Activated CD8-positive, alpha-beta T cell treated with anti-CD3 and anti-CD28 coated beads for 36 hours (primary cell): ENCODE measurements around the gene CLCN7. TPM values are rescaled to one million over a fixed set of nuclear protein-coding genes. Genes with fewer than 3 reads are reported as not detected.

ENCODE experiments used
- ATAC-seq: fragments of 200-7000 bp; cut with Tn5 transposase; one replicate; pipeline ENCODE4 v1.10.0; 2021; ENCODE audit warnings: mild to moderate bottlenecking, moderate library complexity
- CTCF ChIA-PET: fragments of 350-600 bp; sonication (Branson Sonifier 250); formaldehyde crosslinking; loops from one replicate; lab custom pipeline; 2021; ENCODE audit warnings: antibody characterized with exemption; lab: Charles Lee
- POLR2A ChIA-PET: fragments of 350-600 bp; sonication (Branson Sonifier 250); formaldehyde crosslinking; loops from one replicate; lab custom pipeline; 2021; ENCODE audit warnings: antibody characterized with exemption; lab: Charles Lee
- DNase-seq: peaks from one replicate; pipeline ENCODE4 v3.0.0-alpha.2; 2020
- H3K27ac Mint-ChIP-seq: one replicate; pipeline ENCODE4 v1.8.0; 2021; ENCODE audit warnings: mild to moderate bottlenecking, mixed read lengths
- H3K27me3 Mint-ChIP-seq: one replicate; pipeline ENCODE4 v1.8.0; 2021; ENCODE audit warnings: mixed read lengths
- H3K36me3 Mint-ChIP-seq: one replicate; pipeline ENCODE4 v1.8.0; 2021; ENCODE audit warnings: low read depth, mixed read lengths
- H3K4me1 Mint-ChIP-seq: one replicate; pipeline ENCODE4 v1.8.0; 2021; ENCODE audit warnings: low read depth, mixed read lengths
- H3K4me3 Mint-ChIP-seq: one replicate; pipeline ENCODE4 v1.8.0; 2021; ENCODE audit warnings: mild to moderate bottlenecking, moderate library complexity, mixed read lengths
- H3K9me3 Mint-ChIP-seq: one replicate; pipeline ENCODE4 v1.8.0; 2021; ENCODE audit warnings: mixed read lengths
- CTCF ChIP-seq: fragments of 200-600 bp; IDR thresholded peaks from one replicate; pipeline ENCODE4 v1.8.0; 2022; ENCODE audit warnings: antibody characterized with exemption, mild to moderate bottlenecking
- intact Hi-C: fragments of 100-400 bp; cut with micrococcal nuclease; formaldehyde crosslinking; loops from one replicate; pipeline ENCODE4 v1.10.0; 2022
- total RNA-seq, 2 experiments: library from RNA; stranded (reverse); gene quantifications; one replicate each; pipeline ENCODE4 v1.2.3, GENCODE V29; 2021

The CLCN7 gene
- total RNA-seq, 2 experiments from 2014 or later = 35.5 to 36.8 TPM

- POLR2A ChIA-PET = no interaction called here
- TF ChIP-seq CTCF = no peak
These were observed 9.3 kb downstream of the CLCN7 start for GRCh38 chr16:1465567-1465915.

GRCh38 chr16:1464894-1465566 is 9.8 kb downstream of the CLCN7 start:
- Mint-ChIP-seq H3K4me3 (no peak overlapping the region), H3K36me3 (peaks cover 4% of the 10 kb centered on the region), H3K4me1 (peaks cover 3% of the 10 kb centered on the region), H3K27ac (no peak overlapping the region), H3K27me3 (no peaks in the 10 kb centered on the region), H3K9me3 (no peaks in the 10 kb centered on the region)
- ChIA-PET CTCF (no interaction called here), POLR2A (no interaction called here)
- ATAC-seq = no peak
- DNase-seq = no peak
- intact Hi-C loops = no loop called here
- no peak for TF ChIP-seq CTCF

More at GRCh38 chr16:1465567-1465915, 9.3 kb downstream of the CLCN7 start:
- DNase-seq = no peak
- Mint-ChIP-seq H3K4me1 (peaks cover 7% of the 10 kb centered on the region), H3K36me3 (peaks cover 4% of the 10 kb centered on the region), H3K4me3 (no peak overlapping the region), H3K9me3 (no peaks in the 10 kb centered on the region), H3K27ac (no peak overlapping the region), H3K27me3 (no peaks in the 10 kb centered on the region)
- intact Hi-C loops = no loop called here
- CTCF ChIA-PET = no interaction called here
- no peak for ATAC-seq

- ChIA-PET CTCF (no interaction called here), POLR2A (no interaction called here)
- ATAC-seq (no peak), DNase-seq (no peak)
- H3K4me3 Mint-ChIP-seq = no peak overlapping the region
- H3K27me3 Mint-ChIP-seq = no peaks in the 10 kb centered on the region
- H3K27ac Mint-ChIP-seq = no peak overlapping the region
- H3K36me3 Mint-ChIP-seq = peaks cover 4% of the 10 kb centered on the region
- intact Hi-C loops = no loop called here
- TF ChIP-seq CTCF = no peak
- no peaks in the 10 kb centered on the region for H3K9me3 Mint-ChIP-seq
- peaks cover 2% of the 10 kb centered on the region for H3K4me1 Mint-ChIP-seq
These were observed 10.5 kb downstream of the CLCN7 start for GRCh38 chr16:1464196-1464893.

GRCh38 chr16:1461146-1461545 is 13.7 kb downstream of the CLCN7 start:
- POLR2A ChIA-PET = interaction anchor here (0.9 kb wide), 1 partner anchor 42 kb away, joined by 4 read pairs; no protein-coding TSS in a partner anchor
- Mint-ChIP-seq H3K4me1 (peaks cover 6% of the 10 kb centered on the region), H3K27me3 (no peaks in the 10 kb centered on the region), H3K9me3 (no peaks in the 10 kb centered on the region), H3K36me3 (peaks cover 2% of the 10 kb centered on the region), H3K27ac (no peak overlapping the region), H3K4me3 (no peak overlapping the region)
- TF ChIP-seq CTCF = no peak
- intact Hi-C loops = no loop called here
- ATAC-seq = no peak
- CTCF ChIA-PET = no interaction called here
- DNase-seq = no peak

- CTCF ChIA-PET = no interaction called here
- Mint-ChIP-seq H3K9me3 (no peaks in the 10 kb centered on the region), H3K4me3 (no peak overlapping the region), H3K4me1 (peaks cover 6% of the 10 kb centered on the region), H3K27ac (no peak overlapping the region), H3K27me3 (no peaks in the 10 kb centered on the region), H3K36me3 (peaks cover 2% of the 10 kb centered on the region)
- DNase-seq = no peak
- POLR2A ChIA-PET = no interaction called here
- TF ChIP-seq CTCF = no peak
- no peak for ATAC-seq
- intact Hi-C loops = no loop called here
These were observed 14.2 kb downstream of the CLCN7 start for GRCh38 chr16:1460602-1461138.
